ENCODE data around the gene COMT. TPM values are rescaled to one million over a fixed set of nuclear protein-coding genes. Genes with fewer than 3 reads are reported as not detected.

COMT gene
- total RNA-seq, 1 experiment from 2014 or later, result 72.0 TPM

GRCh38 chr22:19977296-19978243, 36.0 kb downstream of the COMT start:
- Histone ChIP-seq H3K9me3 (ENCODE audit: low read length) (no peaks in the 10 kb centered on the region), H3K27ac (ENCODE audit: low read length) (no peak overlapping the region), H3K4me1 (ENCODE audit: low read length) (peaks cover 21% of the 10 kb centered on the region), H4K20me1 (ENCODE audit: insufficient read depth, low read depth, low read length) (no peaks in the 10 kb centered on the region), H3K4me2 (ENCODE audit: low read depth, low read length, poor library complexity, severe bottlenecking) (no peak overlapping the region), H3K36me3 (ENCODE audit: insufficient read depth, low read length) (no peaks in the 10 kb centered on the region), H2AFZ (ENCODE audit: low read length) (no peak overlapping the region), H3K79me2 (ENCODE audit: low read length) (no peaks in the 10 kb centered on the region), H3K4me3 (ENCODE audit: low read length) (no peak overlapping the region), H3K9ac (ENCODE audit: low read length) (no peak overlapping the region), H3K9me2 (replicated peaks; ENCODE audit: insufficient read depth, low read length) (no peaks in the 10 kb centered on the region), H3K27me3 (ENCODE audit: low read length) (no peaks in the 10 kb centered on the region)
- no peak for DNase-seq

- DNase-seq, result no peak
- Histone ChIP-seq H3K9me2 (replicated peaks; ENCODE audit: insufficient read depth, low read length) (no peaks in the 10 kb centered on the region), H2AFZ (ENCODE audit: low read length) (no peak overlapping the region), H3K4me3 (ENCODE audit: low read length) (no peak overlapping the region), H3K4me1 (ENCODE audit: low read length) (peaks cover 21% of the 10 kb centered on the region), H3K4me2 (ENCODE audit: low read depth, low read length, poor library complexity, severe bottlenecking) (no peak overlapping the region), H3K27me3 (ENCODE audit: low read length) (no peaks in the 10 kb centered on the region), H3K9ac (ENCODE audit: low read length) (no peak overlapping the region), H3K27ac (ENCODE audit: low read length) (no peak overlapping the region), H4K20me1 (ENCODE audit: insufficient read depth, low read depth, low read length) (0 out of 2 replicates have a peak, but pooled peaks cover 5% of the 10 kb centered on the region), H3K9me3 (ENCODE audit: low read length) (no peaks in the 10 kb centered on the region), H3K79me2 (ENCODE audit: low read length) (no peaks in the 10 kb centered on the region), H3K36me3 (ENCODE audit: insufficient read depth, low read length) (no peaks in the 10 kb centered on the region)
Observed at GRCh38 chr22:19978748-19979147, 37.2 kb downstream of the COMT start.

- H3K79me2 ChIP-seq (ENCODE audit: low read length), result no peaks in the 10 kb centered on the region
- H3K36me3 ChIP-seq (ENCODE audit: insufficient read depth, low read length), result no peaks in the 10 kb centered on the region
- no peak for DNase-seq
- H3K9me3 ChIP-seq (ENCODE audit: low read length), result no peaks in the 10 kb centered on the region
- H3K4me2 ChIP-seq (ENCODE audit: low read depth, low read length, poor library complexity, severe bottlenecking), result no peak overlapping the region
- H3K27me3 ChIP-seq (ENCODE audit: low read length), result no peaks in the 10 kb centered on the region
- H4K20me1 ChIP-seq (ENCODE audit: insufficient read depth, low read depth, low read length), result 0 out of 2 replicates have a peak, but pooled peaks cover 11% of the 10 kb centered on the region
- H3K4me1 ChIP-seq (ENCODE audit: low read length), result peaks cover 10% of the 10 kb centered on the region
- no peaks in the 10 kb centered on the region for H3K9me2 ChIP-seq (replicated peaks; ENCODE audit: insufficient read depth, low read length)
- no peak overlapping the region for H3K4me3 ChIP-seq (ENCODE audit: low read length)
- no peak overlapping the region for H3K27ac ChIP-seq (ENCODE audit: low read length)
- H2AFZ ChIP-seq (ENCODE audit: low read length), result no peak overlapping the region
- no peak overlapping the region for H3K9ac ChIP-seq (ENCODE audit: low read length)
Observed at GRCh38 chr22:19979712-19980493, 38.3 kb downstream of the COMT start.

DNA sequence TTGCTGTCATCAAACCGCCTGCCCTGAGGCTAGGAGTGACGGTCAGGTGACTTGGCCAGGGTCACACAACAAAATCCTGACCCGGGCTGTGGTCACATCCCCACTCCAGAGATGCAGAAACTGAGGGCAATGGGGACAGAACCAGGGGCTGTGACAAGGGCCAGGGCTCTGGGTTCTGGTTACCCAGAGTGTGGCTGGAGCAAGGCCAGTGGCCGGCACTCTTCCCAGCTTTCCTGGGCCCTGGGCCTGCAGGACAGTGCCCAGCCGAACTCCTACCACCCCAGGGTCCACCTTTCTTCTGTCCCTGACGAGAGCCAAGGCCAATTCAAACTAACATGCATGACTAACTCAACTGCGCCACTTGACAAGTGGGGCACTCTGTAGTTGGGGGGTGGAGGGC, 39.2 kb downstream of the COMT start:
- Histone ChIP-seq H3K9me2 (replicated peaks; ENCODE audit: insufficient read depth, low read length) (no peaks in the 10 kb centered on the region), H3K27ac (ENCODE audit: low read length) (no peak overlapping the region), H4K20me1 (ENCODE audit: insufficient read depth, low read depth, low read length) (peaks cover 18% of the 10 kb centered on the region), H3K27me3 (ENCODE audit: low read length) (no peaks in the 10 kb centered on the region), H3K9ac (ENCODE audit: low read length) (no peak overlapping the region), H3K9me3 (ENCODE audit: low read length) (no peaks in the 10 kb centered on the region), H3K4me2 (ENCODE audit: low read depth, low read length, poor library complexity, severe bottlenecking) (no peak overlapping the region), H3K36me3 (ENCODE audit: insufficient read depth, low read length) (no peaks in the 10 kb centered on the region), H3K4me3 (ENCODE audit: low read length) (no peak overlapping the region), H3K79me2 (ENCODE audit: low read length) (no peaks in the 10 kb centered on the region), H3K4me1 (ENCODE audit: low read length) (peaks cover 1% of the 10 kb centered on the region), H2AFZ (ENCODE audit: low read length) (no peak overlapping the region)
- DNase-seq, result no peak

DNA sequence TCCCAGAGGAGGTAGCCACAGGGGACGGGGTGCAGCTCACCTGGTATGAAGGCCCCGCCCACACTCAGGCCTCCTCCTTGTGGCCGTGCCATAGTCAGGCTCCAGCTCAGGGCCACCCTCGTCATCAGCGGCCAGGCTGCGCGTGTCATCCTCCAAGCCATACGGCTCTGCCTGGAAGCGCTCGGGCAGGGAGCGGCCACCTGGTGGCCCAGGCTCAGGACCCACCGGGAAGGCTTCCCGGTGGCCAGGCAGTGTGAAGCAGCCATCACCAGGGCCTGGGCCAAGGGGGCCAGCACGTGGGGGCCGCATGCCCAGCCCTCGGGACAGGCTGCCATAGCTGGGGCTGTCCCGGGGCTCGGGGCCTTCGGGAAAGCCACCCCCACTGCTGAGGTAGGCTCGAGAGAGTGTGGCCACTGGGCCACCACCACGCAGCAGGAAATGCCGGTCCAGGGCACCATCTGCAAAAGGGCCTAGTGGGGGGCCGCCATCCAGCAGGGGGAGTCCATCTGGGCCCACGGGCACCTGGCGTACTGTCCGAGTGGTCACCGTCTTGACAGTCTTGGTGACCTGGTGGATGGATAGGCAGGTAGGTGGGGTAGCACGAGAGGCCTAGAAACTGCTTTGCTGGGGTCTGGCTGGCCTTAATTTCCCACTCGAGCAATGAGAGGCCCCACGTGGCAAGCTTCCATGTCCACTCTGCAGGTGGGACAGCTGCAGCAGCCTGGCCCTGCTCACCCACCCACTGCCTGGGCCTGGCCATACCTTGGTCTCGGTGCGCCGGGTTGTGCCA, 39.8 kb downstream of the COMT start:
- Histone ChIP-seq H2AFZ (ENCODE audit: low read length) (no peak overlapping the region), H3K27me3 (ENCODE audit: low read length) (no peaks in the 10 kb centered on the region), H3K4me1 (ENCODE audit: low read length) (no peaks in the 10 kb centered on the region; the same call in 1 of the 2 replicates), H3K9me2 (replicated peaks; ENCODE audit: insufficient read depth, low read length) (no peaks in the 10 kb centered on the region), H3K4me3 (ENCODE audit: low read length) (no peak overlapping the region), H3K4me2 (ENCODE audit: low read depth, low read length, poor library complexity, severe bottlenecking) (no peak overlapping the region), H3K9me3 (ENCODE audit: low read length) (no peaks in the 10 kb centered on the region), H3K9ac (ENCODE audit: low read length) (no peak overlapping the region), H4K20me1 (ENCODE audit: insufficient read depth, low read depth, low read length) (peaks cover 24% of the 10 kb centered on the region), H3K36me3 (ENCODE audit: insufficient read depth, low read length) (no peaks in the 10 kb centered on the region), H3K27ac (ENCODE audit: low read length) (no peak overlapping the region), H3K79me2 (ENCODE audit: low read length) (no peaks in the 10 kb centered on the region)
- no peak for DNase-seq

- H3K9ac ChIP-seq (ENCODE audit: low read length), result no peak overlapping the region
Observed at GRCh38 chr22:19981961-19982920, 40.7 kb downstream of the COMT start.

GRCh38 chr22:19982991-19983578, 41.5 kb downstream of the COMT start:
- no peak overlapping the region for H2AFZ ChIP-seq (ENCODE audit: low read length)
- H4K20me1 ChIP-seq (ENCODE audit: insufficient read depth, low read depth, low read length), result peaks cover 34% of the 10 kb centered on the region
- no peak overlapping the region for H3K27ac ChIP-seq (ENCODE audit: low read length)
- no peak overlapping the region for H3K4me3 ChIP-seq (ENCODE audit: low read length)
- H3K9me2 ChIP-seq (replicated peaks; ENCODE audit: insufficient read depth, low read length), result no peaks in the 10 kb centered on the region
- no peaks in the 10 kb centered on the region for H3K9me3 ChIP-seq (ENCODE audit: low read length)
- H3K4me1 ChIP-seq (ENCODE audit: low read length), result peaks cover 5% of the 10 kb centered on the region
- H3K79me2 ChIP-seq (ENCODE audit: low read length), result no peaks in the 10 kb centered on the region
- no peaks in the 10 kb centered on the region for H3K36me3 ChIP-seq (ENCODE audit: insufficient read depth, low read length)
- H3K27me3 ChIP-seq (ENCODE audit: low read length), result no peaks in the 10 kb centered on the region
- H3K4me2 ChIP-seq (ENCODE audit: low read depth, low read length, poor library complexity, severe bottlenecking), result no peak overlapping the region
- H3K9ac ChIP-seq (ENCODE audit: low read length), result no peak overlapping the region
- no peak for DNase-seq

More at GRCh38 chr22:19981961-19982920, 40.7 kb downstream of the COMT start:
- Histone ChIP-seq H2AFZ (ENCODE audit: low read length) (no peak overlapping the region), H3K9me2 (replicated peaks; ENCODE audit: insufficient read depth, low read length) (no peaks in the 10 kb centered on the region), H3K36me3 (ENCODE audit: insufficient read depth, low read length) (no peaks in the 10 kb centered on the region), H4K20me1 (ENCODE audit: insufficient read depth, low read depth, low read length) (peaks cover 28% of the 10 kb centered on the region), H3K4me2 (ENCODE audit: low read depth, low read length, poor library complexity, severe bottlenecking) (no peak overlapping the region), H3K27ac (ENCODE audit: low read length) (no peak overlapping the region), H3K4me1 (ENCODE audit: low read length) (peaks cover 5% of the 10 kb centered on the region), H3K4me3 (ENCODE audit: low read length) (no peak overlapping the region), H3K27me3 (ENCODE audit: low read length) (no peaks in the 10 kb centered on the region), H3K9me3 (ENCODE audit: low read length) (no peaks in the 10 kb centered on the region), H3K79me2 (ENCODE audit: low read length) (no peaks in the 10 kb centered on the region)
- no peak for DNase-seq

Data from Karpas-422 (cell line).